ENCODE data around the gene LRRC59.

LRRC59 gene

GRCh38 chr17:50345432-50346312 is 51.7 kb downstream of the LRRC59 start, which contains the start of gene XYLT2:
XYLT2 (plus strand) TSS chr17:50346126; CDS start chr17:50346141, 15 bp downstream.
- peak; percentile 98 for DNase-seq

GRCh38 chr17:50344731-50345365 is 52.5 kb downstream of the LRRC59 start:
- no peak for DNase-seq

- DNase-seq = no peak
These were observed 57.9 kb downstream of the LRRC59 start for GRCh38 chr17:50339381-50339780.

- DNase-seq = no peak
These were observed 58.7 kb downstream of the LRRC59 start for GRCh38 chr17:50338645-50339044.

- DNase-seq = no peak
These were observed 59.4 kb downstream of the LRRC59 start for GRCh38 chr17:50337956-50338355.

GRCh38 chr17:50333291-50334057 is 63.8 kb downstream of the LRRC59 start:
- peak; percentile 39 for DNase-seq

GRCh38 chr17:50332196-50332595 is 65.1 kb downstream of the LRRC59 start:
- no peak for DNase-seq

Measured in NCI-H69 (cell line).